ENCODE results near the gene PRDM16.

DNA sequence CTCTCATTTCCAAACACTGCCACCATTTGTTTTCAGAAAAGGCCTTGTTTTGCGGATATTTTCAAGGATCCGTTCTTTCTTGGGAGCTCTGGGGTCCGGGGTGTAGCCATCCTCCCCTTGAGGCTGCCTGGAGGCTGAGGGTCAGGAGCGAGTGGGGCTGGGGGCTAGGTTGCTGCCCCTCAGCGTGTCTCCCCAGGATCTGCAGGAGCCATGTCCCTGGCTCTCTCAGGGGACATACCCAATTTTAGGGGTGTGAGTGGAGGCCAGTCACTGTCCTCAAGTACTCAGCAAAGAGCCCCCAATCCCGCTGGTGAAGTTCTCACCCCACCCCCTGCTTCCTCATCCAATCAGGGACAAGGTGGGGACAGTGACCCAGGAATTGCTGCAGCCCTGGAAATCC lies 15.0 kb upstream of the PRDM16 start:
- TF ChIP-seq, protein P1, sequence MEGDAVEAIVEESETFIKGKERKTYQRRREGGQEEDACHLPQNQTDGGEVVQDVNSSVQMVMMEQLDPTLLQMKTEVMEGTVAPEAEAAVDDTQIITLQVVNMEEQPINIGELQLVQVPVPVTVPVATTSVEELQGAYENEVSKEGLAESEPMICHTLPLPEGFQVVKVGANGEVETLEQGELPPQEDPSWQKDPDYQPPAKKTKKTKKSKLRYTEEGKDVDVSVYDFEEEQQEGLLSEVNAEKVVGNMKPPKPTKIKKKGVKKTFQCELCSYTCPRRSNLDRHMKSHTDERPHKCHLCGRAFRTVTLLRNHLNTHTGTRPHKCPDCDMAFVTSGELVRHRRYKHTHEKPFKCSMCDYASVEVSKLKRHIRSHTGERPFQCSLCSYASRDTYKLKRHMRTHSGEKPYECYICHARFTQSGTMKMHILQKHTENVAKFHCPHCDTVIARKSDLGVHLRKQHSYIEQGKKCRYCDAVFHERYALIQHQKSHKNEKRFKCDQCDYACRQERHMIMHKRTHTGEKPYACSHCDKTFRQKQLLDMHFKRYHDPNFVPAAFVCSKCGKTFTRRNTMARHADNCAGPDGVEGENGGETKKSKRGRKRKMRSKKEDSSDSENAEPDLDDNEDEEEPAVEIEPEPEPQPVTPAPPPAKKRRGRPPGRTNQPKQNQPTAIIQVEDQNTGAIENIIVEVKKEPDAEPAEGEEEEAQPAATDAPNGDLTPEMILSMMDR (IDR thresholded peaks at IDR 0.05; ENCODE audit: insufficient read depth, low read depth, low read length) = no peak
- TF ChIP-seq EZH2 (IDR thresholded peaks at IDR 0.05; ENCODE audit: insufficient read depth, low read length) = no peak

Data from astrocyte (in vitro differentiated cells and primary cell).